ENCODE measurements around the gene DUT.

- TF ChIP-seq CTCF (IDR thresholded peaks at IDR 0.05) (no peak), POLR2A (IDR thresholded peaks at IDR 0.05) (no peak)
Measured at GRCh38 chr15:48331796-48332641, 790 bp downstream of the DUT start.
